Right cardiac atrium (tissue), 5 donors: ENCODE measurements around the gene RSU1. TPM values are rescaled to one million over a fixed set of nuclear protein-coding genes. Genes with fewer than 3 reads are reported as not detected.

Experiments used
- ATAC-seq, 2 donors: fragments of 200-7000 bp; cut with Tn5 transposase; one replicate each; pipeline versions ENCODE4 v1.8.0 to v1.9.1; 2020; ENCODE audit warnings: moderate library complexity in 2 of 2, mild to moderate bottlenecking in 1 of 2
- DNase-seq, 3 donors: peaks; one replicate each; pipeline ENCODE4 v3.0.0-alpha.2; 2020
- H3K27ac ChIP-seq: one replicate; pipeline ENCODE4 v1.5.1; 2013; ENCODE audit warnings: mild to moderate bottlenecking, low read length, control low read depth, moderate library complexity
- H3K27me3 ChIP-seq: one replicate; pipeline ENCODE4 v1.6.1; 2013; ENCODE audit not compliant: control insufficient read depth, insufficient read depth
- H3K4me1 ChIP-seq: one replicate; pipeline ENCODE4 v1.6.1; 2013; ENCODE audit warnings: low read length; ENCODE audit not compliant: control insufficient read depth, insufficient read depth
- H3K4me3 ChIP-seq: one replicate; pipeline ENCODE4 v1.5.1; 2013; ENCODE audit warnings: low read length, control low read depth
- H3K9me3 ChIP-seq: one replicate; pipeline ENCODE4 v1.6.1; 2013; ENCODE audit warnings: low read length; ENCODE audit not compliant: control insufficient read depth
- WGBS: extraction: QIAGEN DNeasy Blood & Tissue Kit; methylation state at CpG from one replicate; pipeline ENCODE4 v1.1.7; 2013; 5-methylcytosine and 5-hydroxymethylcytosine counted together
- intact Hi-C, 4 donors: fragments of 100-400 bp; cut with DNase I; formaldehyde crosslinking; loops; one replicate each; pipeline versions ENCODE4 v1.11.0 to v1.14.0; 2022 to 2023
- polyA plus RNA-seq: library from polyadenylated mRNA; stranded (reverse); fragments of 200-250 nt; gene quantifications from one replicate; pipeline ENCODE4 v1.2.3, GENCODE V29; 2013
- total RNA-seq, 4 donors: library from RNA; stranded (reverse); fragmentation: NEBNext Ultra II Directional; extraction: Animal tissue kit (Norgen Biotek cat#: 25700); gene quantifications; one replicate each; pipeline ENCODE4 v1.2.1, GENCODE V29; 2021
- donor health status: healthy with polysubstance abuse.
- donor health status: DM: no; HTN: yes; CAD: no.
- donor health status: DM: no; HTN: no; CAD: no.
- donor health status: DM: no; HTN: yes; CAD: no; lungs with severe emphysema.
- donor health status: DM: yes; HTN: yes; CAD: no.

Gene RSU1
- total and polyA plus RNA-seq, 5 donors: 44.4 to 53.4 (median 48.2) TPM

DNA sequence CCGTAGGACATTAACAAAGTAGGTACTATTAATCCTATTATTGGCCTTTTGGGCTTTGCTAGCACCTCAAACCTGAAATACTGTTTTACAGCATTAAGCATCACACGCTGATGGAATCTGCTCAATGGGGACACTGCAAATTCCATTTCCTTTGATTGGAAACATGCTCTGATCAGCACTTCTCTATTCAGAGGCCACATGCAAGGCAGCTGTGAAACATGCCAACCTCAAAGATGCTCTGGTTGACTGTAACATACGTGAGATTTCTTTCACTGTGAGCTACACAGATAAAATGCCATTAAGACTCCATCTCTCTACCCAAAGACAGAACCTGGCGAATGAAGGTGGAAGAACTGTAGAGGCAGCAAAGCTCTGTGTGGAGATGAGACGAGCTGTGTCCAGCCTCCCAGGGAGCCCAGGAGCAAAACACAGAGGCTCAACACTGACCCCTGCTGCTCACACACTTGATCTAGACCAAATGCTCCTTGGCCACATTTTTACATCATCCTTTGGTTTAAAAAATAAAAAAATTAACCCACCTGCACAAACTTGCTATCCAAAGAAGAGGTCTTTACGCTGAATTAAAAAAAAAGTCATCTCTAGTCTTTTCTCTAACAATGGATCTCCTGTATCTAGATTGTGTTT, 8.0 kb downstream of the RSU1 start:
- ATAC-seq (peak; percentile 55 to 76), DNase-seq (peak in 2 of 3 donors; percentile 33 to 76)
- no peak overlapping the region for H3K4me3 ChIP-seq
- H3K27ac ChIP-seq: no peak overlapping the region
- H3K4me1 ChIP-seq: peaks cover 3% of the 10 kb centered on the region
- intact Hi-C loops: loop anchor here in 1 of 4 donors (10.0 kb wide), 1 partner anchor 904 kb away; no protein-coding TSS in a partner anchor
- no peaks in the 10 kb centered on the region for H3K9me3 ChIP-seq
- H3K27me3 ChIP-seq: no peaks in the 10 kb centered on the region
- WGBS: 70% methylated on average over 6 of the region's 6 CpGs

DNA sequence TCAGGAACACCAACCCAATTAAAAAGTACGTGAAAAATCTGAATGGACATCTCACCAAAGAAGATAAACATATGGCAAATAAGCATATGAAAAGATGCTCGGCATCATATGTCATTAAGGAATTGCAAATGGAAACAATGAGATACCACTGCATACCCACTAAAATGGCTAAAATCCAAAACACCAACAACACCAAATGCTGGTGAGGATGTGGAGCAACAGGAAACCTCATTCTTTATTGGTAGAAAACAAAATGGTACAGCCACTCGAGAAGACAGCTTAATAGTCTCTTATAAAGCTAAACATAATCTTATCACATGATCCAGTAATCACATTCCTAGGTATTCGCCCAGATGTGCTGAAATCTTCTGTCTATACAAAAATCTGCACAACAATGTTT, 13.1 kb downstream of the RSU1 start:
- H3K9me3 ChIP-seq: no peaks in the 10 kb centered on the region
- H3K4me3 ChIP-seq: no peak overlapping the region
- ATAC-seq: no peak
- no peak for DNase-seq
- H3K27ac ChIP-seq: no peak overlapping the region
- peaks cover 1% of the 10 kb centered on the region for H3K4me1 ChIP-seq
- 91% methylated on average over 4 of the region's 4 CpGs for WGBS
- intact Hi-C loops: loop anchor here in 1 of 4 donors (10.0 kb wide), 1 partner anchor 899 kb away; no protein-coding TSS in a partner anchor
- no peaks in the 10 kb centered on the region for H3K27me3 ChIP-seq

DNA sequence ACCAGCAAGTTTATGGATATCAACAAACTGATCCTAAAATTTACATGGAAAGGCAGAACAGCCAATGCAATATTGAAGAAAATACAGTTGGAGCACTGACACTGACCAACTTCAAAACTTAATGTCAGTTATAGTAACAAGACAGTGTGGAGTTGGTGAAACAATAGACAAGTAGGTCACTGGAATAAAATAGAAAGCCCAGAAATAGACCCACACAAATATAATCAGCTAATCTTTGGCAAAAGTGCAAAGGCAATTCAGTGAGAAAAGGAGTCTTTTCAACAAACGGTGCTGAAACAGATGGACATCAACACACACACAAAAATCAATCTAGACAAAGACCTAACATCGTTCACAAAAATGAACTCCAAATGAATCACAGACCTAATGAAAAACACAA, 13.8 kb downstream of the RSU1 start:
- Histone ChIP-seq H3K27ac (no peak overlapping the region), H3K4me1 (no peaks in the 10 kb centered on the region), H3K9me3 (no peaks in the 10 kb centered on the region), H3K4me3 (no peak overlapping the region), H3K27me3 (no peaks in the 10 kb centered on the region)
- intact Hi-C loops: loop anchor here in 1 of 4 donors (10.0 kb wide), 1 partner anchor 899 kb away; no protein-coding TSS in a partner anchor
- WGBS: 35% methylated on average over 2 of the region's 2 CpGs
- ATAC-seq: no peak
- no peak for DNase-seq

DNA sequence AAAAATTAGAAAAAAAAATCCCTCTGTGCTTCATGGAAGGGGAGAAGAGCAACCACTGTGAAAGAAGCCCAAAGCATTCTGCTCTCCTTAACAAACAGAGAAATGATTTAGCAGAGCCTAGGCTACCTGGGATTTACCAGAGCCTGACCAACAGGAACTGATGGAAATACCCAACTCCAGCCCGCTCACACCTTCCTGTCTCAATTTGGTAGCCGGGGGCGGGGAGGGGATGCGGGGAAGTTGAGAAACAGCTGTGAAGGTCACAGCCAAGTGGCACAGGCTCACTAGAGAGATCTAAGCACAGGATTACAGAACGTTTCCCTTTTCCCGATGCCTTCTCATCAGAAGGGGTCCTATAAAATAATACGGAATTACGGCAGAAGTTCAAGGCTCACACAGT, 17.6 kb downstream of the RSU1 start:
- H3K4me1 ChIP-seq: no peaks in the 10 kb centered on the region
- ATAC-seq: peak in 1 of 2 donors; percentile 16
- intact Hi-C loops: loop anchor here in 1 of 4 donors (10.0 kb wide), 1 partner anchor 895 kb away; no protein-coding TSS in a partner anchor

DNA sequence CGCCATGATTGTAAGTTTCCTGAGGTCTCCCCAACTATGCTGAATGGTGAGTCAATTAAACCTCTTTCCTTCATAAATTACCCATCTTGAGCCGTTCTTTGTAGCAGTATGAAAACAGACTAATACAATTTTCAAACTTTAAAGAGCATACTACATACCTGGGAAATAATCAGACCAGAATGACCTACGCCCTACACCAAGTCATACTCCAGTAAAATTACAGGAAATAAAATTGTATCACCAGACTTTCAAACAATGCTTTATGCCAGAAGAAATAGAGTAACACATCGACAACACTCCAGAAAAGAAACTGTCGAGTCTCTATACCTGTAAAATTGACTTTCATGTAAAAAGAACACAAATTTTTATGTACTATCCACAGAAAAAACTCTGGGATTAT, 18.7 kb downstream of the RSU1 start:
- no peaks in the 10 kb centered on the region for H3K4me1 ChIP-seq
- intact Hi-C loops: no loop called here
- ATAC-seq (no peak), DNase-seq (no peak)
- H3K27ac ChIP-seq: no peak overlapping the region
- H3K27me3 ChIP-seq: no peaks in the 10 kb centered on the region
- H3K4me3 ChIP-seq: no peak overlapping the region
- no peaks in the 10 kb centered on the region for H3K9me3 ChIP-seq
- WGBS: 91% methylated on average over 5 of the region's 5 CpGs

More for the DNA sequence above, 17.6 kb downstream of the RSU1 start:
- WGBS: 67% methylated on average over 8 of the region's 8 CpGs
- DNase-seq: no peak
- H3K4me3 ChIP-seq: no peak overlapping the region
- no peak overlapping the region for H3K27ac ChIP-seq
- H3K27me3 ChIP-seq: no peaks in the 10 kb centered on the region
- no peaks in the 10 kb centered on the region for H3K9me3 ChIP-seq

DNA sequence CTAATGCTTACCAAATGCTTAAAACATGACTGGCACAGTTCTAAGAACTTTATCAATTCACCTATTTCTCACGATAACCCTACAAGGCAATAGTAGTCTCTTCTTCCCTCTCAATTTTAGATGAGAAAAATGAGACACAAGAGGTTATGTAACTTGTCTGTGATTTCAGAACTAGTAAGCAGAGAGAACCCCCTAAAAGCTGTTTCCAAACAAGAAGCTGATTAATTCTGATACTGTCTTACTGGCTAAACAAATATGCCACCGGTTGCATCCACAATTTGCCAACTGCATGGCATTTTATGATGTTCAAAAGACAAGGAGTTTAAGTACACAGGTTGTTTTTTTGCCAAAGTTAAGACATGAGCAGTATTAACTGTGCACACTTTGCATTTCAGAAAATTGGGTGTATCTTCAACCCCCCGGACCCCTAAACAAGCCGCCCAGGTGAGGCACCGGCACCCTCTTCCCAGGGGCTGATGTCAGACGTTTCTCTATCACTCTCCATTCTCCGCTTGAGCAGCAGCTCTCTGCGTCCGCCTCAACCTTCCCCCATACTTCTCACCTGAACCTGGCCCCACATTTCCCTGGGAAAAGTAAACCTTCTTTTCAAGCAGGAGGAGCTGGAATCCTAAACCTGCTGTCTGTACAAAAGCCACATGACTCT, 21.7 kb downstream of the RSU1 start:
- ATAC-seq: no peak
- Histone ChIP-seq H3K27ac (no peak overlapping the region), H3K4me3 (no peak overlapping the region), H3K9me3 (no peaks in the 10 kb centered on the region), H3K4me1 (no peaks in the 10 kb centered on the region), H3K27me3 (no peaks in the 10 kb centered on the region)
- no peak for DNase-seq
- intact Hi-C loops: no loop called here
- 72% methylated on average over 9 of the region's 9 CpGs for WGBS

DNA sequence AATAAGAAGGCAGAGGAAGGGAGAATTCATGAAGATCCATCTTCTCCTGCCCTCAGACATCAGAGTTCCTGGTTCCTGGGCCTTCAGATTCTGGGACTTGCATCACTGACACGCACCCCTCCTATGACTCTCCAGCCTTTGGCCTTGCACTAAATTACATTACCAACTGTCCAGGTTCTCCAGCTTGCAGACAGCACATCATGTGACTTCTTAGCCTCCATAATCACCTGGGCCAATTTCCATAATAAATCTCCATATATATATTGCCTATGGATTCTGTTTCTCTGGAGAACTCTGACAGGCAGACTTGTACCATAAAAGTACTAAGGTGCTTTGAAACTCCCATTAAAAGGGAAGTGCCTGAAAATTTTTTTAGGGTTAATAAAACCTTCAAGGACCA, 23.2 kb downstream of the RSU1 start:
- WGBS: 98% methylated on average over 1 of the region's 1 CpG
- no peak for DNase-seq
- Histone ChIP-seq H3K4me3 (no peak overlapping the region), H3K9me3 (no peaks in the 10 kb centered on the region), H3K4me1 (no peaks in the 10 kb centered on the region), H3K27me3 (no peaks in the 10 kb centered on the region), H3K27ac (no peak overlapping the region)
- intact Hi-C loops: no loop called here
- no peak for ATAC-seq

DNA sequence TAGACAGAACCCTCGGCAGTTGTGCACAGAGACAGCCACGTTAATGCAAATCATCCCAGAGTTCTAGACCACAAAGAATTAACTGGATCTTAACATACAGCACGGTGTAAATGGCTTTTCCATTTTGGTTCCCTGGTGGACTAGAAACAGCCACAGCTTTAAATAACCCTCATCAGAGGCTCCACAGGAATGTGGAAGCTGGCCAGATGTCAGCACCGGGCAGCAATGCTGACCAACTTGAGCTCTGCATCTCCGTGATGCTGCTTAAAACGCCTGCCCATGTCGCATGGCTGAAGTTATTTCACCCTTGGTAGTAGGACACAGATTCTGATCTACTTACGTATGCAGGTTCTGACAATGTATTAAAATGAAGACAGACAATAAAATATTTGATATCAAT, 24.5 kb downstream of the RSU1 start:
- ATAC-seq (peak; percentile 81 to 90), DNase-seq (peak; percentile 37 to 73 (median 69))
- Histone ChIP-seq H3K4me1 (no peaks in the 10 kb centered on the region), H3K27ac (peak overlapping the region; percentile 56), H3K27me3 (no peaks in the 10 kb centered on the region), H3K9me3 (no peaks in the 10 kb centered on the region), H3K4me3 (no peak overlapping the region)
- intact Hi-C loops: no loop called here
- 67% methylated on average over 8 of the region's 8 CpGs for WGBS

DNA sequence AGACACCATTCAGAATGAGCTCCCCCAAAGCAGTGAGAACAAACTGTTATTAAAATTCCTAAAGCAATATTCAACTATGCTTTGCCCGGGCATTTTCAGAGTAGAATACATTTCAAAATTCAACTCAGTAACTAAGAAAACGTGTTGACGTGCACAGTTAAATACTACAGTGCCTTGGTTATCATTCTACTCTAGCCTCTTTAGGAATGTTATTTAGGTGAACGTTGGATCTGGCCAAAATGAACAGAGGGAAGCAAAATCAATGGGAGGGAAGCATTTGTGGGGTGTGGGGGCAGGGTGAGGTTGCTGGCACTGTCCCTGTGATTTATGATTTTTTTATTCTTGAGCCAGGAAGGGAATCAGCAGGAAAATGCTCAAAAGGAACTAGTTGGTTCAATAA, 27.5 kb downstream of the RSU1 start:
- Histone ChIP-seq H3K27ac (no peak overlapping the region), H3K27me3 (no peaks in the 10 kb centered on the region), H3K9me3 (no peaks in the 10 kb centered on the region), H3K4me1 (no peaks in the 10 kb centered on the region), H3K4me3 (no peak overlapping the region)
- no peak for DNase-seq
- intact Hi-C loops: no loop called here
- ATAC-seq: no peak
- WGBS: 50% methylated on average over 4 of the region's 4 CpGs

DNA sequence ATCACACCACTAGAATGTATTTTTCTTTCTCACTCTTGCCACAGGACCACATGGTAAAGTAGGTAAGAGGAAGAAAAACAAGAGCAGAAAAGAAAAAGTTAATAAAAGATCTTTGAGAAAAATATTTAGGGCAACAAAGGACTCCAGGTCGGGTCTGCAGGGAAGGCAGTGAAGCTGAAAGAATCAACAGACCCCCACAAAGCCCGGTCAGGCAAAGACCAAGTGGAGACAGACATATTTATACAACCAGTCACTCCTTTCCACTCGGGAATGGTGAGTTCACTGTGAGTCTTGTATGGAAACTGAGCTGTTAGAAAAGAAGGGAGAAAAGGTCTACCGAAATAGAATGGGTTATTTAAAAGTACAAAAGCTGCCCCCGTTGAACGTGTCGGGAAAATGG, 28.0 kb downstream of the RSU1 start:
- 48% methylated on average over 7 of the region's 7 CpGs for WGBS
- no peak for ATAC-seq
- intact Hi-C loops: no loop called here
- H3K27me3 ChIP-seq: no peaks in the 10 kb centered on the region
- H3K27ac ChIP-seq: no peak overlapping the region
- no peak for DNase-seq
- no peaks in the 10 kb centered on the region for H3K9me3 ChIP-seq
- H3K4me3 ChIP-seq: no peak overlapping the region
- no peaks in the 10 kb centered on the region for H3K4me1 ChIP-seq

DNA sequence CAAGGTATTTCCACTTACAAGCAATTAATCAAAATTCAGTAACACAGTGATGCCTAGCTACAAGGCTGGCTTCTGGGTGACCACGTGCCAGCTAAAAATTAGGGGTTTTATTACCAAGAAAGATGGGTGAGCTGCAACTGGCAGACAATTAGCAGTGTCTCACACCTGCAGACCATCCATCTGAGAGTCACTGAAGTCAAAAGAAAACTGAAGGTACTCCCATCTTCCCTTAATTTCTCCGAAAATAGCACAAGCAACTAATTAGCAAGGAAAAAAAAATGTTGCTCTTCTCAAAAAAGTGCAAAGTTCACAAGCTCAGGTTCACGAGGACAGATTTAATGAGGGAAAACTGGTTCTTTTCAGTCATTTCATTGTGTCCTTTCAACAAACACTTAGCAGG, 28.4 kb downstream of the RSU1 start:
- intact Hi-C loops: no loop called here
- DNase-seq: no peak
- Histone ChIP-seq H3K4me3 (no peak overlapping the region), H3K27me3 (no peaks in the 10 kb centered on the region), H3K9me3 (no peaks in the 10 kb centered on the region), H3K27ac (no peak overlapping the region), H3K4me1 (no peaks in the 10 kb centered on the region)
- WGBS: 88% methylated on average over 3 of the region's 3 CpGs
- no peak for ATAC-seq
